Epidermal melanocyte (primary cell): Measurements from ENCODE around the gene SHCBP1L.

Source experiments
- DNase-seq: peaks from one replicate; pipeline ENCODE4 v3.0.0; 2011; ENCODE audit warnings: low spot score; ENCODE audit not compliant: insufficient read length

The SHCBP1L gene

GRCh38 chr1:182897696-182898095 lies 55.3 kb downstream of the SHCBP1L start:
- DNase-seq, result no peak

- DNase-seq, result no peak
Observed at GRCh38 chr1:182890927-182891610, 61.9 kb downstream of the SHCBP1L start.

- DNase-seq, result no peak
Observed at GRCh38 chr1:182889997-182890396, 63.0 kb downstream of the SHCBP1L start.

- DNase-seq, result no peak
Observed at GRCh38 chr1:182888736-182889531, 64.0 kb downstream of the SHCBP1L start.

GRCh38 chr1:182886985-182887384 lies 66.0 kb downstream of the SHCBP1L start:
- DNase-seq, result no peak

- no peak for DNase-seq
Observed at GRCh38 chr1:182885591-182885990, 67.4 kb downstream of the SHCBP1L start.

- DNase-seq, result no peak
Observed at GRCh38 chr1:182884872-182885271, 68.1 kb downstream of the SHCBP1L start.

- DNase-seq, result no peak
Observed at GRCh38 chr1:182877842-182878241, 75.1 kb downstream of the SHCBP1L start.

- no peak for DNase-seq
Observed at GRCh38 chr1:182877331-182877730, 75.6 kb downstream of the SHCBP1L start.

GRCh38 chr1:182875889-182876288 lies 77.1 kb downstream of the SHCBP1L start:
- no peak for DNase-seq

GRCh38 chr1:182872881-182873280 lies 80.1 kb downstream of the SHCBP1L start:
- no peak for DNase-seq

GRCh38 chr1:182869241-182869666 lies 83.7 kb downstream of the SHCBP1L start:
- no peak for DNase-seq

- no peak for DNase-seq
Observed at GRCh38 chr1:182867861-182868260, 85.1 kb downstream of the SHCBP1L start.

- no peak for DNase-seq
Observed at GRCh38 chr1:182863940-182864339, 89.0 kb downstream of the SHCBP1L start.

- DNase-seq, result no peak
Observed at GRCh38 chr1:182862827-182863226, 90.1 kb downstream of the SHCBP1L start.

GRCh38 chr1:182861994-182862393 lies 91.0 kb downstream of the SHCBP1L start:
- DNase-seq, result no peak

- no peak for DNase-seq
Observed at GRCh38 chr1:182860658-182861057, 92.3 kb downstream of the SHCBP1L start.

GRCh38 chr1:182857212-182857611 lies 95.8 kb downstream of the SHCBP1L start:
- DNase-seq, result no peak

- DNase-seq, result no peak
Observed at GRCh38 chr1:182855911-182856310, 97.1 kb downstream of the SHCBP1L start.

- no peak for DNase-seq
Observed at GRCh38 chr1:182851825-182852224, 101.1 kb downstream of the SHCBP1L start.

- DNase-seq, result no peak
Observed at GRCh38 chr1:182850319-182850718, 102.6 kb downstream of the SHCBP1L start.
